Keratinocyte (primary cell): ENCODE data around the gene CKS1B. TPM values are rescaled to one million over a fixed set of nuclear protein-coding genes. Genes with fewer than 3 reads are reported as not detected.
A peak's percentile ranks its signal among the peaks of the same experiment; 100 is the strongest.

ENCODE experiments used
- DNase-seq: peaks from one replicate; pipeline ENCODE4 v3.0.0-alpha.2; 2011; ENCODE audit warnings: low read depth, missing footprints, low spot score
- FAIRE-seq: peaks from 2 replicates; lab custom pipeline; 2011; peaks lifted over from hg19 to GRCh38; lab: Jason Lieb, UNC
- H2AFZ ChIP-seq: 2 replicates; pipeline ENCODE4 v1.6.0; 2012; ENCODE audit warnings: low read length, control low read depth, inconsistent platforms; ENCODE audit not compliant: control insufficient read depth
- H3K27ac ChIP-seq: 2 replicates; pipeline ENCODE4 v1.5.1; 2011; ENCODE audit warnings: low read length; ENCODE audit not compliant: control insufficient read depth, insufficient read depth
- H3K27me3 ChIP-seq: 3 replicates; pipeline ENCODE4 v1.6.0; 2011; ENCODE audit warnings: low read length; ENCODE audit not compliant: control insufficient read depth, insufficient read depth; ENCODE audit errors: extremely low read depth
- H3K36me3 ChIP-seq, 2 experiments: 2 replicates in 1 of 2; 3 replicates in 1 of 2; pipeline ENCODE4 v1.5.1; 2011; ENCODE audit warnings: low read length in 2 of 2, mild to moderate bottlenecking in 1 of 2; ENCODE audit not compliant: control insufficient read depth in 2 of 2, insufficient read depth in 2 of 2; ENCODE audit errors: extremely low read depth in 1 of 2
- H3K4me1 ChIP-seq: 3 replicates; pipeline ENCODE4 v1.5.1; 2011; ENCODE audit warnings: low read length; ENCODE audit not compliant: control insufficient read depth, insufficient read depth; ENCODE audit errors: extremely low read depth
- H3K4me2 ChIP-seq: 3 replicates; pipeline ENCODE4 v1.6.0; 2011; ENCODE audit warnings: low read depth, low read length; ENCODE audit not compliant: control insufficient read depth, insufficient read depth; ENCODE audit errors: extremely low read depth
- H3K4me3 ChIP-seq, 3 experiments: fragments of 200-600 bp in 1 of 3; sonication (generic) in 1 of 3; 2 replicates in 2 of 3; 3 replicates in 1 of 3; pipeline ENCODE4 v1.5.1; 2011 to 2016; ENCODE audit warnings: low read length in 3 of 3, mild to moderate bottlenecking in 3 of 3, control low read depth in 2 of 3, inconsistent platforms in 1 of 3, low read depth in 1 of 3, mixed read lengths in 1 of 3, mixed run types in 1 of 3, moderate library complexity in 1 of 3; ENCODE audit not compliant: control insufficient read depth in 2 of 3, insufficient read depth in 2 of 3; ENCODE audit errors: extremely low read depth in 1 of 3
- H3K79me2 ChIP-seq: 2 replicates; pipeline ENCODE4 v1.6.0; 2012; ENCODE audit warnings: low read length; ENCODE audit not compliant: control insufficient read depth, insufficient read depth
- H3K9ac ChIP-seq: 3 replicates; pipeline ENCODE4 v1.6.0; 2011; ENCODE audit warnings: low read length; ENCODE audit not compliant: control insufficient read depth, insufficient read depth; ENCODE audit errors: extremely low read depth
- H3K9me1 ChIP-seq: 3 replicates; pipeline ENCODE4 v1.6.0; 2011; ENCODE audit warnings: low read length; ENCODE audit not compliant: control insufficient read depth, insufficient read depth; ENCODE audit errors: extremely low read depth
- H3K9me3 ChIP-seq: 2 replicates; pipeline ENCODE4 v1.5.1; 2012; ENCODE audit warnings: low read depth, low read length; ENCODE audit not compliant: control insufficient read depth
- H4K20me1 ChIP-seq: 3 replicates; pipeline ENCODE4 v1.6.0; 2011; ENCODE audit warnings: low read length; ENCODE audit not compliant: control insufficient read depth, insufficient read depth; ENCODE audit errors: extremely low read depth
- EZH2 ChIP-seq: IDR thresholded peaks from one replicate; pipeline ENCODE4 v1.6.1; 2012; ENCODE audit warnings: inconsistent platforms, mild to moderate bottlenecking, low read length, moderate library complexity
- dilution Hi-C: fragments of 300-500 bp; cut with MboI; formaldehyde crosslinking; loops from one replicate; pipeline ENCODE4 v1.7.0; 2020; ENCODE audit warnings: low sequenced_read_pairs; ENCODE audit not compliant: extremely low pct_ligation_motif_present
- polyA plus RNA-seq, 5 experiments: library from polyadenylated mRNA; depleted of rRNA in 3 of 5; stranded (reverse) in 3 of 5; stranded (forward) in 1 of 5; unstranded in 1 of 5; fragments of >200 nt; gene quantifications; 1 replicate in 1 of 5; 2 replicates in 3 of 5; 3 replicates in 1 of 5; pipeline versions ENCODE4 v1.2.1 to v1.2.3, GENCODE V29; 2011 to 2012; ENCODE audit warnings: missing spikeins in 2 of 5, low read depth in 1 of 5, low replicate concordance in 1 of 5
- TF ChIP-seq, protein P1 (sequence below), 3 experiments: IDR thresholded peaks in 1 of 3; conservative IDR thresholded peaks in 1 of 3; optimal IDR thresholded peaks in 1 of 3; 2 replicates in 2 of 3; 3 replicates in 1 of 3; pipeline versions ENCODE3 to v1.5.1; 2011; ENCODE audit warnings: low read length in 3 of 3, mild to moderate bottlenecking in 3 of 3, moderate library complexity in 2 of 3, control low read depth in 1 of 3, inconsistent platforms in 1 of 3; ENCODE audit not compliant: insufficient read depth in 2 of 3; ENCODE audit errors: extremely low read depth in 1 of 3

The CKS1B gene
- polyA plus RNA-seq, 1 donor (not counting 4 experiments of a cell fraction or from before 2014, with no cell fraction given): 300 TPM

DNA sequence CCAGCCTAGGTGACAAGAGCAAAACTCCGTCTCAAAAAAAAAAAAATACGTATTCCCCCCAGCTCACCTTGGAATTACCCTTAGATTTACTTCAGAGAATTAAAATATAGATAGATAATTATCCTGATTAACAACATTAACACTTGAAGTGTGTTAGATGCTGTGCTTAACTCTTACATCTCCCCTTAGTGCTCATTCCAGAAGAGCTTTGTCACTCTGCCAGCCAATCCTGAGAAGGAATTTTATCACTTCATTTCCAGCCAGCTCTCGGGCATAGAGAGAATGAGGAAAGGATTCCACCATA lies 2.3 kb upstream of the CKS1B start:
- Histone ChIP-seq H3K27me3 (no peaks in the 10 kb centered on the region), H3K36me3 (peaks cover 7 to 19% of the 10 kb centered on the region in 2 experiments), H3K79me2 (peaks cover 57% of the 10 kb centered on the region), H2AFZ (no peak overlapping the region), H3K27ac (peak overlapping the region; percentile 99), H3K4me2 (peak overlapping the region; percentile 76), H3K4me3 (peak overlapping the region; percentile 20 to 65 (median 64)), H3K9me1 (no peaks in the 10 kb centered on the region), H3K9me3 (no peaks in the 10 kb centered on the region), H3K4me1 (peaks cover 56% of the 10 kb centered on the region), H3K9ac (peak overlapping the region; percentile 96), H4K20me1 (no peaks in the 10 kb centered on the region)
- DNase-seq: no peak
- no peak for FAIRE-seq
- no peak for TF ChIP-seq EZH2
- TF ChIP-seq, protein P1, sequence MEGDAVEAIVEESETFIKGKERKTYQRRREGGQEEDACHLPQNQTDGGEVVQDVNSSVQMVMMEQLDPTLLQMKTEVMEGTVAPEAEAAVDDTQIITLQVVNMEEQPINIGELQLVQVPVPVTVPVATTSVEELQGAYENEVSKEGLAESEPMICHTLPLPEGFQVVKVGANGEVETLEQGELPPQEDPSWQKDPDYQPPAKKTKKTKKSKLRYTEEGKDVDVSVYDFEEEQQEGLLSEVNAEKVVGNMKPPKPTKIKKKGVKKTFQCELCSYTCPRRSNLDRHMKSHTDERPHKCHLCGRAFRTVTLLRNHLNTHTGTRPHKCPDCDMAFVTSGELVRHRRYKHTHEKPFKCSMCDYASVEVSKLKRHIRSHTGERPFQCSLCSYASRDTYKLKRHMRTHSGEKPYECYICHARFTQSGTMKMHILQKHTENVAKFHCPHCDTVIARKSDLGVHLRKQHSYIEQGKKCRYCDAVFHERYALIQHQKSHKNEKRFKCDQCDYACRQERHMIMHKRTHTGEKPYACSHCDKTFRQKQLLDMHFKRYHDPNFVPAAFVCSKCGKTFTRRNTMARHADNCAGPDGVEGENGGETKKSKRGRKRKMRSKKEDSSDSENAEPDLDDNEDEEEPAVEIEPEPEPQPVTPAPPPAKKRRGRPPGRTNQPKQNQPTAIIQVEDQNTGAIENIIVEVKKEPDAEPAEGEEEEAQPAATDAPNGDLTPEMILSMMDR (optimal IDR thresholded peaks at IDR 0.05 in 1 of 3, IDR thresholded peaks at IDR 0.05 in 1 of 3, conservative IDR thresholded peaks at IDR 0.05 in 1 of 3; ENCODE audit: extremely low read depth in 1 of 3, insufficient read depth in 2 of 3, low read length in 3 of 3): no peak
- dilution Hi-C loops: no loop called here

DNA sequence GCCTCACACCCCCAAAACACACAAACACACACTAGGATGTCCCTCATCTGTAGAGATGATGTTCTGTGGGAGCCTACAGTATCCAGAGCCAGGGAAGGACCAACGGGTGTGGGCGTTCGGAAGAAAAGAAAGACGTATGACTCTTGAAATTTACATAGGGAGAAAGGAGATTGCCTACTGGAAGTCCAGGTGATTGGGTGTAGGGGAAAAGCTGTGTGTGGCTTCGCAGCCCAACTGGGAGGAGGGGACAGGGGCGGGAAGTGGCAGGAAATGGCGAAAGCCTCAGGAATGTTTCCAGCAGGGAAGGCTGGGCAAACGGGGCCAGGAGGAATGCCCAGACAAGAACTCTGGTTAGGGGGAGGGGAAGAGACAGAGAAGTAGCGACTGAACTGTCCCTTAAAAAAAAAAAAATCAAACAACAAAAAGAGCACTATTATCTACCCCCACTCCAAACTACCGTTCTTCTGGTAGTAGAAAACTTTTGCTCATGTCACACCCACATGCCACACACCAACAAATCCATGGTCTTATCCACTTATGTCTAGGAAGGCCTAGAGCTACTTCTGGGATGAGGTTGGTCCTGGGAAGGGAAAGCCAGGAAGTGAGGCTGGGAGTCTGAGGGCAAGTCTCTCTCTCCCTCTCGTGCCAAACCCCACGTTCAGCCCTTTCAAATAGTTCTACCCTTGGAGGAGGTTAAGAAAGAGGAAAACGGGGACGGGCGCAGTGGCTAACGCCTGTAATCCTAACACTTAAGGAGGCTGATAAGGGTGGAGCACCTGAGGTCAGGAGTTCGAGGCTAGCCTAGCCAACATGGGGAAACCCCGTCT lies 1.8 kb upstream of the CKS1B start:
- H3K9ac ChIP-seq: peak overlapping the region; percentile 96
- TF ChIP-seq EZH2: no peak
- TF ChIP-seq, protein P1 (optimal IDR thresholded peaks at IDR 0.05 in 1 of 3, IDR thresholded peaks at IDR 0.05 in 1 of 3, conservative IDR thresholded peaks at IDR 0.05 in 1 of 3; ENCODE audit: extremely low read depth in 1 of 3, insufficient read depth in 2 of 3, low read length in 3 of 3): no peak
- H3K27ac ChIP-seq: peak overlapping the region; percentile 99
- peaks cover 57% of the 10 kb centered on the region for H3K79me2 ChIP-seq
- DNase-seq (peak; percentile 89), FAIRE-seq (peak; percentile 52)
- H3K9me3 ChIP-seq: no peaks in the 10 kb centered on the region
- no peak overlapping the region for H2AFZ ChIP-seq
- no peaks in the 10 kb centered on the region for H3K27me3 ChIP-seq
- no peaks in the 10 kb centered on the region for H3K9me1 ChIP-seq
- no peaks in the 10 kb centered on the region for H4K20me1 ChIP-seq
- H3K4me2 ChIP-seq: peak overlapping the region; percentile 76
- H3K36me3 ChIP-seq: peaks cover 3 to 18% of the 10 kb centered on the region in 2 experiments
- H3K4me3 ChIP-seq: peak overlapping the region; percentile 57 to 79 (median 75)
- peaks cover 54% of the 10 kb centered on the region for H3K4me1 ChIP-seq
- dilution Hi-C loops: no loop called here
